HFFc6 (cell line): ENCODE results near the gene PRELID2. TPM values are rescaled to one million over a fixed set of nuclear protein-coding genes. Genes with fewer than 3 reads are reported as not detected.

ENCODE experiments used
- DNase-seq: peaks from one replicate; pipeline ENCODE4 v3.0.0-alpha.2; 2018
- H3K27ac Mint-ChIP-seq: 2 replicates; pipeline ENCODE4 v1.8.0; 2020; ENCODE audit warnings: mild to moderate bottlenecking, mixed read lengths
- H3K27me3 Mint-ChIP-seq: 2 replicates; pipeline ENCODE4 v1.8.0; 2021; ENCODE audit warnings: mild to moderate bottlenecking, moderate library complexity, mixed read lengths; ENCODE audit not compliant: insufficient read depth
- H3K36me3 Mint-ChIP-seq: 2 replicates; pipeline ENCODE4 v1.8.0; 2021; ENCODE audit warnings: low read depth, mixed read lengths
- H3K4me1 Mint-ChIP-seq: 2 replicates; pipeline ENCODE4 v1.8.0; 2020; ENCODE audit warnings: low read depth, mixed read lengths
- H3K4me3 Mint-ChIP-seq: 2 replicates; pipeline ENCODE4 v1.8.0; 2020; ENCODE audit warnings: mild to moderate bottlenecking, moderate library complexity, mixed read lengths
- H3K9me3 Mint-ChIP-seq: 2 replicates; pipeline ENCODE4 v1.8.0; 2020; ENCODE audit warnings: mild to moderate bottlenecking, mixed read lengths
- total RNA-seq, 6 experiments: library from RNA; stranded (reverse); fragmentation: NEBNext Ultra II Directional; extraction: Animal tissue kit (Norgen Biotek cat#: 25700); gene quantifications; 2 replicates in 1 of 6; 3 replicates in 5 of 6; pipeline ENCODE4 v1.2.3, GENCODE V29; 2021
- TF ChIP-seq, protein P1 (sequence below): fragments of 200-600 bp; sonication (generic); IDR thresholded peaks from 2 replicates; pipeline ENCODE4 v1.5.0; 2021; ENCODE audit warnings: antibody characterized with exemption, mild to moderate bottlenecking

The PRELID2 gene
- total RNA-seq, 6 experiments from 2014 or later = 3.6 to 8.8 (median 6.4) TPM

DNA sequence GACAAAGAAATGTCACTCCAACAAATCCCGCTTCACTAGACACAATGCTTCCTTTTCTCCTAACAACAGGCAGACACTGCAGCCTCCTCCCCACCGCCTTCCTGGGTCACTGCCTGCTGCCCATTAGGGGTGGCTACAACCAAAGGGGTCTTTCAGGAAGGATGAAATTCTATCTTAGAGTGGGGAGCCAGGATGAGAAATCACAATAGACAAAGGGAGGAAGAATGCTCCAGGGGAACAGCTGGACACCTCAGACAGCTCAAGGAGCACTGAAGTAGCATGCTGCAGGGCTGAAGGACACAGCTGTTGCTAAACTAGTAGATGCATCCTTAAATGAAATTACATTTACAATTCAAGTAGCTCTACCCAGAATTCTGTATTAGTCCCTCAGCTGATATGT lies 54.2 kb downstream of the PRELID2 start:
- H3K36me3 Mint-ChIP-seq = no peaks in the 10 kb centered on the region
- H3K4me1 Mint-ChIP-seq = peaks cover 21% of the 10 kb centered on the region
- H3K27me3 Mint-ChIP-seq = no peaks in the 10 kb centered on the region
- no peak overlapping the region for H3K4me3 Mint-ChIP-seq
- no peak overlapping the region for H3K27ac Mint-ChIP-seq
- no peak for DNase-seq
- no peaks in the 10 kb centered on the region for H3K9me3 Mint-ChIP-seq
- TF ChIP-seq, protein P1, sequence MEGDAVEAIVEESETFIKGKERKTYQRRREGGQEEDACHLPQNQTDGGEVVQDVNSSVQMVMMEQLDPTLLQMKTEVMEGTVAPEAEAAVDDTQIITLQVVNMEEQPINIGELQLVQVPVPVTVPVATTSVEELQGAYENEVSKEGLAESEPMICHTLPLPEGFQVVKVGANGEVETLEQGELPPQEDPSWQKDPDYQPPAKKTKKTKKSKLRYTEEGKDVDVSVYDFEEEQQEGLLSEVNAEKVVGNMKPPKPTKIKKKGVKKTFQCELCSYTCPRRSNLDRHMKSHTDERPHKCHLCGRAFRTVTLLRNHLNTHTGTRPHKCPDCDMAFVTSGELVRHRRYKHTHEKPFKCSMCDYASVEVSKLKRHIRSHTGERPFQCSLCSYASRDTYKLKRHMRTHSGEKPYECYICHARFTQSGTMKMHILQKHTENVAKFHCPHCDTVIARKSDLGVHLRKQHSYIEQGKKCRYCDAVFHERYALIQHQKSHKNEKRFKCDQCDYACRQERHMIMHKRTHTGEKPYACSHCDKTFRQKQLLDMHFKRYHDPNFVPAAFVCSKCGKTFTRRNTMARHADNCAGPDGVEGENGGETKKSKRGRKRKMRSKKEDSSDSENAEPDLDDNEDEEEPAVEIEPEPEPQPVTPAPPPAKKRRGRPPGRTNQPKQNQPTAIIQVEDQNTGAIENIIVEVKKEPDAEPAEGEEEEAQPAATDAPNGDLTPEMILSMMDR = no peak

- H3K27me3 Mint-ChIP-seq = no peaks in the 10 kb centered on the region
- no peak for DNase-seq
- TF ChIP-seq, protein P1 = no peak
- no peak overlapping the region for H3K27ac Mint-ChIP-seq
- H3K4me3 Mint-ChIP-seq = no peak overlapping the region
- no peaks in the 10 kb centered on the region for H3K9me3 Mint-ChIP-seq
- peaks cover 33% of the 10 kb centered on the region for H3K4me1 Mint-ChIP-seq
- H3K36me3 Mint-ChIP-seq = no peaks in the 10 kb centered on the region
Observed at GRCh38 chr5:145778144-145778900, 56.8 kb downstream of the PRELID2 start.

GRCh38 chr5:145777445-145778063 lies 57.6 kb downstream of the PRELID2 start:
- TF ChIP-seq, protein P1 = no peak
- Mint-ChIP-seq H3K27me3 (no peaks in the 10 kb centered on the region), H3K4me3 (no peak overlapping the region), H3K9me3 (no peaks in the 10 kb centered on the region), H3K4me1 (peaks cover 33% of the 10 kb centered on the region), H3K27ac (no peak overlapping the region), H3K36me3 (no peaks in the 10 kb centered on the region)
- no peak for DNase-seq

DNA sequence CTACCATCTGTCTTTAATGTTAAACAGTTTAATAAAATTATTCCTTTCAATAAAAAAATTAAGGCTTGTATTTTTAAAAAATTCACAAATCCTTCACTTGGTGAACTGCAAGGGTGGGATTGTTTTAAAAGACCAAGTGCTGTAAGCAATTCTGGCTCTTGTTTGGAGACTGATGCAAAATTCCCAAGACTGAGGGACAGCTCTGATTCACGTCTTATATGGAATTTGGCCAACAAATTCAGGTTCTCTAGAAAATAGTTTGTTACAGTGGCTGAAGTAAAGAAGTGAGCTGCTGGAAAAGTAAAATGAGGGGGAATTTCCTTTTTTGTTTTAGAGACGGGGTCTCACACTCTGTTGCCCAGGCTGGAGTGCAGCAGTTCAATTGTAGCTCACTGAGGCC lies 58.3 kb downstream of the PRELID2 start:
- Mint-ChIP-seq H3K36me3 (no peaks in the 10 kb centered on the region), H3K4me3 (no peak overlapping the region), H3K27me3 (no peaks in the 10 kb centered on the region), H3K9me3 (no peaks in the 10 kb centered on the region), H3K4me1 (peaks cover 33% of the 10 kb centered on the region), H3K27ac (no peak overlapping the region)
- TF ChIP-seq, protein P1 = no peak
- peak; percentile 32 for DNase-seq

GRCh38 chr5:145775893-145776444 lies 59.2 kb downstream of the PRELID2 start:
- Mint-ChIP-seq H3K27ac (peak overlapping the region; percentile 77), H3K27me3 (no peaks in the 10 kb centered on the region), H3K9me3 (no peaks in the 10 kb centered on the region), H3K36me3 (peaks cover 5% of the 10 kb centered on the region; the same call in 1 of the 2 replicates), H3K4me1 (peaks cover 33% of the 10 kb centered on the region), H3K4me3 (peak overlapping the region; percentile 42)
- peak; percentile 88 for DNase-seq
- TF ChIP-seq, protein P1 = no peak
